SK-N-SH treated with all-trans-retinoic acid at 6 μM for 48 hours (cell line): ENCODE measurements around the gene DYNC2H1.

ENCODE experiments used
- ATAC-seq: fragments of 200-7000 bp; cut with Tn5 transposase; 3 replicates; pipeline ENCODE4 v1.9.1; 2020; ENCODE audit warnings: mild to moderate bottlenecking, moderate library complexity
- ARNTL ChIP-seq: fragments of 450-650 bp; formaldehyde crosslinking; IDR thresholded peaks from 2 replicates; pipeline ENCODE4 v1.5.0; 2020; ENCODE audit warnings: low read depth, mild to moderate bottlenecking, moderate library complexity, borderline replicate concordance
- CSDC2 ChIP-seq: fragments of 250-450 bp; sonication (Bioruptor Pico); IDR thresholded peaks from 2 replicates; pipeline ENCODE4 v1.5.0; 2020; ENCODE audit warnings: mild to moderate bottlenecking, moderate library complexity
- GLIS3 ChIP-seq: fragments of 250-450 bp; sonication (Bioruptor Pico); IDR thresholded peaks from 2 replicates; pipeline ENCODE4 v1.5.0; 2020; ENCODE audit warnings: mild to moderate bottlenecking, moderate library complexity
- ISL1 ChIP-seq: fragments of 250-450 bp; sonication (Bioruptor Pico); IDR thresholded peaks from 2 replicates; pipeline ENCODE4 v2.1.2; 2022; ENCODE audit warnings: mild to moderate bottlenecking, moderate library complexity
- RARB ChIP-seq: fragments of 250-450 bp; sonication (Bioruptor Pico); IDR thresholded peaks from 2 replicates; pipeline ENCODE4 v1.8.0; 2021; ENCODE audit warnings: mild to moderate bottlenecking, moderate library complexity
- SNAI2 ChIP-seq: fragments of 250-450 bp; sonication (Bioruptor Pico); IDR thresholded peaks from 2 replicates; pipeline ENCODE4 v1.5.0; 2020; ENCODE audit warnings: mild to moderate bottlenecking, moderate library complexity
- TOX ChIP-seq: fragments of 250-450 bp; sonication (Bioruptor Pico); IDR thresholded peaks from 2 replicates; pipeline ENCODE4 v1.8.0; 2021; ENCODE audit warnings: mild to moderate bottlenecking, moderate library complexity, borderline replicate concordance
- ZFP3 ChIP-seq: fragments of 250-450 bp; sonication (Bioruptor Pico); IDR thresholded peaks from 2 replicates; pipeline ENCODE4 v1.5.0; 2020; ENCODE audit warnings: mild to moderate bottlenecking, moderate library complexity
- ZNF70 ChIP-seq: fragments of 450-650 bp; formaldehyde crosslinking; IDR thresholded peaks from 2 replicates; pipeline ENCODE4 v1.5.0; 2020; ENCODE audit warnings: mild to moderate bottlenecking, moderate library complexity
- ZNF8 ChIP-seq: fragments of 450-650 bp; formaldehyde crosslinking; IDR thresholded peaks from 2 replicates; pipeline ENCODE4 v1.5.0; 2020; ENCODE audit warnings: mild to moderate bottlenecking, moderate library complexity
- TF ChIP-seq, protein P1 (sequence below): fragments of 250-450 bp; sonication (Bioruptor Pico); IDR thresholded peaks from 2 replicates; pipeline ENCODE4 v1.8.0; 2020; ENCODE audit warnings: mild to moderate bottlenecking, moderate library complexity, borderline replicate concordance
- TF ChIP-seq, protein P2 (sequence below): fragments of 250-450 bp; sonication (Bioruptor Pico); IDR thresholded peaks from 2 replicates; pipeline ENCODE4 v1.8.0; 2021; ENCODE audit warnings: low read depth, mild to moderate bottlenecking, moderate library complexity, borderline replicate concordance
- TF ChIP-seq, protein P3 (sequence below): fragments of 250-450 bp; sonication (Bioruptor Pico); IDR thresholded peaks from 2 replicates; pipeline ENCODE4 v1.5.1; 2020; ENCODE audit warnings: low read depth, mild to moderate bottlenecking, moderate library complexity
- TF ChIP-seq, protein P4 (sequence below): fragments of 250-450 bp; sonication (Bioruptor Pico); IDR thresholded peaks from 2 replicates; pipeline ENCODE4 v1.5.0; 2020; ENCODE audit warnings: mild to moderate bottlenecking, moderate library complexity

Gene DYNC2H1

DNA sequence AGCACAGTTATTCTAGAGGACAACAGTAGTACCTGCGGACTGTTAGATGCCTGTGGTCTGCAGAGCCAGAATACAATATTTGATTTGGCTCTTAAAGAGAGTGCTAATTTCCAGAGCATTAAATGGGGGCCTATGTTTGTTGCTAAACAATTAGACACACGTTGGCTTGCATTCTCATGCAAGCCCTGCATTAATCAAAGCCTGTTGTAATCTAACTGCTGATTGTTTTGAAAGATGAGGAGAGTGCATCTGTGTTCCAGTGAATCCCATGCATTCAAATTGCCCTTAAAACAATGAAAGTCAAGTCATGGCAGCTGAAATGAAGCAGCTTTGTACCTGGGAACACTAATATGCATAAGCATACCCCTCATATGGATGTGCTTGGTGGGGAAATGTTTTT is 419.4 kb downstream of the DYNC2H1 start:
- peak; percentile 3; the same call in 1 of the 3 replicates for ATAC-seq
- no peak for TF ChIP-seq SNAI2 (CRISPR knock-in tag)
- no peak for TF ChIP-seq RARB
- TF ChIP-seq CSDC2 (CRISPR knock-in tag): no peak
- TF ChIP-seq, protein P1, sequence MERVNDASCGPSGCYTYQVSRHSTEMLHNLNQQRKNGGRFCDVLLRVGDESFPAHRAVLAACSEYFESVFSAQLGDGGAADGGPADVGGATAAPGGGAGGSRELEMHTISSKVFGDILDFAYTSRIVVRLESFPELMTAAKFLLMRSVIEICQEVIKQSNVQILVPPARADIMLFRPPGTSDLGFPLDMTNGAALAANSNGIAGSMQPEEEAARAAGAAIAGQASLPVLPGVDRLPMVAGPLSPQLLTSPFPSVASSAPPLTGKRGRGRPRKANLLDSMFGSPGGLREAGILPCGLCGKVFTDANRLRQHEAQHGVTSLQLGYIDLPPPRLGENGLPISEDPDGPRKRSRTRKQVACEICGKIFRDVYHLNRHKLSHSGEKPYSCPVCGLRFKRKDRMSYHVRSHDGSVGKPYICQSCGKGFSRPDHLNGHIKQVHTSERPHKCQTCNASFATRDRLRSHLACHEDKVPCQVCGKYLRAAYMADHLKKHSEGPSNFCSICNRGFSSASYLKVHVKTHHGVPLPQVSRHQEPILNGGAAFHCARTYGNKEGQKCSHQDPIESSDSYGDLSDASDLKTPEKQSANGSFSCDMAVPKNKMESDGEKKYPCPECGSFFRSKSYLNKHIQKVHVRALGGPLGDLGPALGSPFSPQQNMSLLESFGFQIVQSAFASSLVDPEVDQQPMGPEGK (CRISPR knock-in tag): no peak
- TF ChIP-seq, protein P2, sequence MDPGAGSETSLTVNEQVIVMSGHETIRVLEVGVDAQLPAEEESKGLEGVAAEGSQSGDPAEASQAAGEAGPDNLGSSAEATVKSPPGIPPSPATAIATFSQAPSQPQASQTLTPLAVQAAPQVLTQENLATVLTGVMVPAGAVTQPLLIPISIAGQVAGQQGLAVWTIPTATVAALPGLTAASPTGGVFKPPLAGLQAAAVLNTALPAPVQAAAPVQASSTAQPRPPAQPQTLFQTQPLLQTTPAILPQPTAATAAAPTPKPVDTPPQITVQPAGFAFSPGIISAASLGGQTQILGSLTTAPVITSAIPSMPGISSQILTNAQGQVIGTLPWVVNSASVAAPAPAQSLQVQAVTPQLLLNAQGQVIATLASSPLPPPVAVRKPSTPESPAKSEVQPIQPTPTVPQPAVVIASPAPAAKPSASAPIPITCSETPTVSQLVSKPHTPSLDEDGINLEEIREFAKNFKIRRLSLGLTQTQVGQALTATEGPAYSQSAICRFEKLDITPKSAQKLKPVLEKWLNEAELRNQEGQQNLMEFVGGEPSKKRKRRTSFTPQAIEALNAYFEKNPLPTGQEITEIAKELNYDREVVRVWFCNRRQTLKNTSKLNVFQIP (CRISPR knock-in tag): no peak
- TF ChIP-seq ARNTL (CRISPR knock-in tag): no peak

DNA sequence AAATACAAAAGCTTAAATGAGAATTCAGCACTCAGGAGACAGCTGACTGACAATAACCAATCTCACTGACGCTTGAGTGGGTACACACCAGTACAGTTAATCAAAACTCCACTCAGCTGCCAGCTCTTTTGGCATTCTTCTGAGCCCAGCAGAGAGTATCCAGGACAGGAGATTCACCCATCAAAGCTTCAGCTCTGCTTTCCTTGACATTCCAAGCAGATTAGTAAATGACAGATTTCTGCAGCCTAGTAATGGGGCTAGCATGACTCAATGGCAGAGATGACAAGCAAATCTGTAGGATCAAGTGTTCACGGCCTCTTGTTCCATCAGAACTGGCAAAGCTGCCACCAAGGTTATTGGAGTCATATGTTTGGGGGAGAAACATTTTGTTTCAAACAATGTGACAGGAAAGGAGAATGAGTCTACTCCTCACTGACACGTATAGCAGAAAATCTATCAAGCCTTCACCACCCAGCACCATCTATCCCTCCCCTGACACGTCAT is 420.0 kb downstream of the DYNC2H1 start:
- peak; percentile 84 for ATAC-seq
- TF ChIP-seq ZNF8 (CRISPR knock-in tag) (no peak), TOX (CRISPR knock-in tag) (peak; percentile 66; the same call in 1 of the 2 replicates), SNAI2 (CRISPR knock-in tag) (peak; percentile 52; the same call in 1 of the 2 replicates), ISL1 (peak; percentile 88), CSDC2 (CRISPR knock-in tag) (0 out of 2 replicates have a peak, but pooled peaks have one; percentile 47), GLIS3 (CRISPR knock-in tag) (peak; percentile 78; the same call in 1 of the 2 replicates), ZNF70 (CRISPR knock-in tag) (no peak), ZFP3 (CRISPR knock-in tag) (0 out of 2 replicates have a peak, but pooled peaks have one; percentile 62), RARB (no peak)
- TF ChIP-seq, protein P2 (CRISPR knock-in tag): peak; percentile 50; the same call in 1 of the 2 replicates
- TF ChIP-seq, protein P1 (CRISPR knock-in tag): peak; percentile 70; the same call in 1 of the 2 replicates
- TF ChIP-seq, protein P3, sequence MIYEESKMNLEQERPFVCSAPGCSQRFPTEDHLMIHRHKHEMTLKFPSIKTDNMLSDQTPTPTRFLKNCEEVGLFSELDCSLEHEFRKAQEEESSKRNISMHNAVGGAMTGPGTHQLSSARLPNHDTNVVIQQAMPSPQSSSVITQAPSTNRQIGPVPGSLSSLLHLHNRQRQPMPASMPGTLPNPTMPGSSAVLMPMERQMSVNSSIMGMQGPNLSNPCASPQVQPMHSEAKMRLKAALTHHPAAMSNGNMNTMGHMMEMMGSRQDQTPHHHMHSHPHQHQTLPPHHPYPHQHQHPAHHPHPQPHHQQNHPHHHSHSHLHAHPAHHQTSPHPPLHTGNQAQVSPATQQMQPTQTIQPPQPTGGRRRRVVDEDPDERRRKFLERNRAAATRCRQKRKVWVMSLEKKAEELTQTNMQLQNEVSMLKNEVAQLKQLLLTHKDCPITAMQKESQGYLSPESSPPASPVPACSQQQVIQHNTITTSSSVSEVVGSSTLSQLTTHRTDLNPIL (CRISPR knock-in tag): peak; percentile 64; the same call in 1 of the 2 replicates
- TF ChIP-seq, protein P4, sequence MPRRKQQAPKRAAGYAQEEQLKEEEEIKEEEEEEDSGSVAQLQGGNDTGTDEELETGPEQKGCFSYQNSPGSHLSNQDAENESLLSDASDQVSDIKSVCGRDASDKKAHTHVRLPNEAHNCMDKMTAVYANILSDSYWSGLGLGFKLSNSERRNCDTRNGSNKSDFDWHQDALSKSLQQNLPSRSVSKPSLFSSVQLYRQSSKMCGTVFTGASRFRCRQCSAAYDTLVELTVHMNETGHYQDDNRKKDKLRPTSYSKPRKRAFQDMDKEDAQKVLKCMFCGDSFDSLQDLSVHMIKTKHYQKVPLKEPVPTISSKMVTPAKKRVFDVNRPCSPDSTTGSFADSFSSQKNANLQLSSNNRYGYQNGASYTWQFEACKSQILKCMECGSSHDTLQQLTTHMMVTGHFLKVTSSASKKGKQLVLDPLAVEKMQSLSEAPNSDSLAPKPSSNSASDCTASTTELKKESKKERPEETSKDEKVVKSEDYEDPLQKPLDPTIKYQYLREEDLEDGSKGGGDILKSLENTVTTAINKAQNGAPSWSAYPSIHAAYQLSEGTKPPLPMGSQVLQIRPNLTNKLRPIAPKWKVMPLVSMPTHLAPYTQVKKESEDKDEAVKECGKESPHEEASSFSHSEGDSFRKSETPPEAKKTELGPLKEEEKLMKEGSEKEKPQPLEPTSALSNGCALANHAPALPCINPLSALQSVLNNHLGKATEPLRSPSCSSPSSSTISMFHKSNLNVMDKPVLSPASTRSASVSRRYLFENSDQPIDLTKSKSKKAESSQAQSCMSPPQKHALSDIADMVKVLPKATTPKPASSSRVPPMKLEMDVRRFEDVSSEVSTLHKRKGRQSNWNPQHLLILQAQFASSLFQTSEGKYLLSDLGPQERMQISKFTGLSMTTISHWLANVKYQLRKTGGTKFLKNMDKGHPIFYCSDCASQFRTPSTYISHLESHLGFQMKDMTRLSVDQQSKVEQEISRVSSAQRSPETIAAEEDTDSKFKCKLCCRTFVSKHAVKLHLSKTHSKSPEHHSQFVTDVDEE (CRISPR knock-in tag): peak; percentile 88
- TF ChIP-seq, all 23 proteins: peak for 10
